K562 (cell line): ENCODE measurements around the gene NEK2. TPM values are rescaled to one million over a fixed set of nuclear protein-coding genes. Genes with fewer than 3 reads are reported as not detected.

Source experiments
- CBX8 ChIP-seq: fragments of 200-600 bp; sonication (generic); IDR thresholded peaks from 2 replicates; pipeline ENCODE4 v1.6.1; 2012; ENCODE audit warnings: borderline replicate concordance, mixed run types, low read depth, mild to moderate bottlenecking, moderate library complexity, mixed read lengths, low read length, control low read depth, inconsistent platforms; ENCODE audit not compliant: poor library complexity, severe bottlenecking; ENCODE audit errors: extremely low read depth
- E2F1 ChIP-seq: sonication (generic); formaldehyde crosslinking; IDR thresholded peaks from 2 replicates; pipeline ENCODE4 v1.8.1; 2023; ENCODE audit warnings: mild to moderate bottlenecking, missing genetic modification reagents, moderate library complexity
- ESRRB ChIP-seq: fragments of 250-450 bp; sonication (Bioruptor Pico); IDR thresholded peaks from 2 replicates; pipeline ENCODE4 v1.5.0; 2020; ENCODE audit warnings: mild to moderate bottlenecking, moderate library complexity, borderline replicate concordance
- HLTF ChIP-seq: fragments of 450-650 bp; IDR thresholded peaks from 2 replicates; pipeline ENCODE4 v1.6.1; 2016
- KLF16 ChIP-seq: IDR thresholded peaks from 2 replicates; pipeline ENCODE4 v1.6.1; 2016; ENCODE audit warnings: antibody characterized with exemption
- L3MBTL2 ChIP-seq: fragments of 450-650 bp; IDR thresholded peaks from 2 replicates; pipeline ENCODE4 v1.6.1; 2016; ENCODE audit warnings: mild to moderate bottlenecking, moderate library complexity
- MLX ChIP-seq, 2 experiments: fragments of 450-650 bp in 1 of 2; sonication (generic) in 1 of 2; formaldehyde crosslinking; conservative IDR thresholded peaks; 2 replicates each; pipeline versions ENCODE4 v1.4.0 to v1.8.1; 2020 to 2022; ENCODE audit warnings: mild to moderate bottlenecking in 1 of 2, missing genetic modification reagents in 1 of 2
- MYNN ChIP-seq, 2 experiments: sonication (generic); formaldehyde crosslinking in 1 of 2; IDR thresholded peaks; 2 replicates each; pipeline versions ENCODE4 v1.5.0 to v1.6.1; 2016 to 2020; ENCODE audit warnings: antibody characterized with exemption in 1 of 2, missing genetic modification reagents in 1 of 2
- NFATC3 ChIP-seq: fragments of 450-650 bp; IDR thresholded peaks from 2 replicates; pipeline ENCODE4 v1.6.1; 2017; ENCODE audit warnings: mild to moderate bottlenecking
- NR2C2 ChIP-seq, 2 experiments: fragments of 200-800 bp in 1 of 2; sonication (Bioruptor generic) in 1 of 2; sonication (generic) in 1 of 2; formaldehyde crosslinking in 1 of 2; IDR thresholded peaks; 2 replicates each; pipeline versions ENCODE4 v1.6.1 to v1.8.0; 2016 to 2022; ENCODE audit warnings: mild to moderate bottlenecking in 1 of 2, missing compliant biosample characterization in 1 of 2, missing genetic modification characterization in 1 of 2, missing genetic modification reagents in 1 of 2
- PCBP2 ChIP-seq: fragments of 200-400 bp; formaldehyde crosslinking; IDR thresholded peaks from 2 replicates; pipeline ENCODE4 v1.6.1; 2018; ENCODE audit warnings: low read length, low read depth, mild to moderate bottlenecking, moderate library complexity; ENCODE audit not compliant: poor library complexity, severe bottlenecking
- PHB ChIP-seq: fragments of 250-450 bp; sonication (Bioruptor Pico); IDR thresholded peaks from 2 replicates; pipeline ENCODE4 v1.5.0; 2021
- POLR3G ChIP-seq: IDR thresholded peaks from 2 replicates; pipeline ENCODE4 v1.6.1; 2011; ENCODE audit not compliant: insufficient read length, insufficient replicate concordance; ENCODE audit errors: extremely low read depth
- PURB ChIP-seq: sonication (generic); formaldehyde crosslinking; IDR thresholded peaks from 2 replicates; pipeline ENCODE4 v1.9.0; 2021; ENCODE audit warnings: low read depth, mild to moderate bottlenecking, missing genetic modification reagents
- RCOR1 ChIP-seq, 2 experiments: IDR thresholded peaks; 2 replicates each; pipeline ENCODE4 v1.6.1; 2012; ENCODE audit warnings: low read depth in 2 of 2, low read length in 2 of 2, borderline replicate concordance in 1 of 2, improper control_type of control experiment in 1 of 2
- SAP30 ChIP-seq: fragments of 200-600 bp; sonication (generic); IDR thresholded peaks from 2 replicates; pipeline ENCODE4 v1.6.1; 2012; ENCODE audit warnings: borderline replicate concordance, low read depth, mild to moderate bottlenecking, moderate library complexity, low read length, control low read depth, inconsistent platforms; ENCODE audit not compliant: insufficient read depth, poor library complexity, severe bottlenecking
- TRIM28 ChIP-seq: fragments of 450-650 bp; IDR thresholded peaks from 2 replicates; pipeline ENCODE4 v1.6.1; 2017
- ZNF253 ChIP-seq: fragments of 250-450 bp; sonication (Bioruptor Pico); conservative IDR thresholded peaks from 2 replicates; pipeline ENCODE4 v1.6.1; 2021; ENCODE audit warnings: mild to moderate bottlenecking
- ZNF316 ChIP-seq: fragments of 450-650 bp; IDR thresholded peaks from 2 replicates; pipeline ENCODE4 v1.6.1; 2016
- ZNF444 ChIP-seq: fragments of 250-450 bp; sonication (Bioruptor Pico); IDR thresholded peaks from 2 replicates; pipeline ENCODE4 v1.4.0; 2020; ENCODE audit warnings: mild to moderate bottlenecking, moderate library complexity
- ZNF830 ChIP-seq: fragments of 250-450 bp; sonication (Bioruptor Pico); IDR thresholded peaks from 2 replicates; pipeline ENCODE4 v1.5.0; 2021; ENCODE audit warnings: mild to moderate bottlenecking
- ZZZ3 ChIP-seq: fragments of 450-650 bp; IDR thresholded peaks from 2 replicates; pipeline ENCODE4 v1.6.1; 2016; ENCODE audit warnings: antibody characterized with exemption, mild to moderate bottlenecking, moderate library complexity
- polyA plus RNA-seq, 8 experiments: library from polyadenylated mRNA; depleted of rRNA in 4 of 8; stranded (reverse) in 5 of 8; unstranded in 3 of 8; fragments of >200 nt; fragmentation: Nextera tagmentation in 2 of 8; fragmentation: Illumina TruSeq in 1 of 8; extraction: Ambion mirVana in 2 of 8; extraction: Trizol in 1 of 8; gene quantifications; 2 replicates each; pipeline versions ENCODE4 v1.2.1 to v1.2.3, GENCODE V29; 2011 to 2014; ENCODE audit warnings: inconsistent platforms in 1 of 8, missing spikeins in 1 of 8
- total RNA-seq, 7 experiments: library from RNA; depleted of rRNA in 6 of 7; stranded (reverse); fragments of >200 nt in 6 of 7; fragmentation: Illumina TruSeq in 2 of 7; extraction: Trizol in 2 of 7; gene quantifications; 2 replicates each; pipeline versions ENCODE4 v1.2.1 to v1.2.3, GENCODE V29; 2011 to 2021; ENCODE audit warnings: low replicate concordance in 1 of 7
- TF ChIP-seq, protein P1 (sequence below), 2 experiments: IDR thresholded peaks; 2 replicates each; pipeline ENCODE4 v1.6.1; 2011; ENCODE audit warnings: borderline replicate concordance in 1 of 2, control low read depth in 1 of 2, low read depth in 1 of 2, low read length in 1 of 2, mild to moderate bottlenecking in 1 of 2, mixed read lengths in 1 of 2, moderate library complexity in 1 of 2; ENCODE audit not compliant: insufficient read depth in 1 of 2, insufficient read length in 1 of 2, poor library complexity in 1 of 2, severe bottlenecking in 1 of 2; ENCODE audit errors: extremely low read depth in 1 of 2
- TF ChIP-seq, protein P2 (sequence below): sonication (generic); formaldehyde crosslinking; IDR thresholded peaks from 2 replicates; pipeline ENCODE4 v1.8.0; 2022; ENCODE audit warnings: mild to moderate bottlenecking, missing genetic modification reagents

Gene NEK2
- total and polyA plus RNA-seq, 9 of the 15 experiments (the other 6 are each of a cell fraction or from before 2014, with no cell fraction given): 30.0 to 74.7 (median 66.4) TPM

GRCh38 chr1:211613951-211614350 is 61.5 kb downstream of the NEK2 start (continued):
- no peak for TF ChIP-seq ESRRB
- no peak for TF ChIP-seq ZNF316
- no peak for TF ChIP-seq ZNF444
- TF ChIP-seq NFATC3: no peak
- peak; percentile 93 to 99 for TF ChIP-seq RCOR1 (IDR thresholded peaks at IDR 0.05; ENCODE audit: borderline replicate concordance in 1 of 2, low read depth in 2 of 2, low read length in 2 of 2)
- TF ChIP-seq KLF16: peak; percentile 73; the same call in 1 of the 2 replicates
- no peak for TF ChIP-seq HLTF
- no peak for TF ChIP-seq ZNF830 (CRISPR knock-in tag)
- TF ChIP-seq PURB (CRISPR knock-in tag): no peak
- no peak for TF ChIP-seq ZNF253 (CRISPR knock-in tag)
- TF ChIP-seq, protein P1, sequence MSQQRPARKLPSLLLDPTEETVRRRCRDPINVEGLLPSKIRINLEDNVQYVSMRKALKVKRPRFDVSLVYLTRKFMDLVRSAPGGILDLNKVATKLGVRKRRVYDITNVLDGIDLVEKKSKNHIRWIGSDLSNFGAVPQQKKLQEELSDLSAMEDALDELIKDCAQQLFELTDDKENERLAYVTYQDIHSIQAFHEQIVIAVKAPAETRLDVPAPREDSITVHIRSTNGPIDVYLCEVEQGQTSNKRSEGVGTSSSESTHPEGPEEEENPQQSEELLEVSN (IDR thresholded peaks at IDR 0.05; ENCODE audit: borderline replicate concordance in 1 of 2, extremely low read depth in 1 of 2, insufficient read depth in 1 of 2, insufficient read length in 1 of 2, low read depth in 1 of 2, low read length in 1 of 2, poor library complexity in 1 of 2, severe bottlenecking in 1 of 2): no peak
- no peak for TF ChIP-seq MLX (CRISPR knock-in tag; conservative IDR thresholded peaks at IDR 0.05)
- no peak for TF ChIP-seq L3MBTL2
- TF ChIP-seq PCBP2: no peak
- TF ChIP-seq PHB (CRISPR knock-in tag): no peak
- no peak for TF ChIP-seq POLR3G
- TF ChIP-seq ZZZ3: no peak
- TF ChIP-seq E2F1 (CRISPR knock-in tag): no peak
- no peak for TF ChIP-seq SAP30
- peak; percentile 61; the same call in 1 of the 2 replicates for TF ChIP-seq MYNN (IDR thresholded peaks at IDR 0.05)
- no peak for TF ChIP-seq MYNN (CRISPR knock-in tag; IDR thresholded peaks at IDR 0.05)
- no peak for TF ChIP-seq CBX8
- TF ChIP-seq TRIM28: no peak
- TF ChIP-seq NR2C2 (CRISPR knock-in tag; IDR thresholded peaks at IDR 0.05): no peak
- TF ChIP-seq NR2C2 (tag; IDR thresholded peaks at IDR 0.05): no peak; the same call in 1 of the 2 replicates
- TF ChIP-seq, protein P2, sequence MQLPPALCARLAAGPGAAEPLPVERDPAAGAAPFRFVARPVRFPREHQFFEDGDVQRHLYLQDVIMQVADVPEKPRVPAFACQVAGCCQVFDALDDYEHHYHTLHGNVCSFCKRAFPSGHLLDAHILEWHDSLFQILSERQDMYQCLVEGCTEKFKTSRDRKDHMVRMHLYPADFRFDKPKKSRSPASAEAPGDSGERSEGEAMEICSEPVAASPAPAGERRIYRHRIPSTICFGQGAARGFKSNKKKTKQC (CRISPR knock-in tag): no peak
